Hepatocyte (in vitro differentiated cells): ENCODE measurements around the gene FUBP3.

Experiments used
- CTCF ChIP-seq: fragments of 200-600 bp; sonication (generic); IDR thresholded peaks from 2 replicates; pipeline ENCODE4 v1.5.1; 2016; ENCODE audit warnings: antibody characterized with exemption, mild to moderate bottlenecking; ENCODE audit not compliant: poor library complexity
- EZH2 ChIP-seq: fragments of 200-600 bp; sonication (generic); IDR thresholded peaks from 2 replicates; pipeline ENCODE4 v1.6.1; 2016; ENCODE audit warnings: antibody characterized with exemption, mild to moderate bottlenecking, borderline replicate concordance

GRCh38 chr9:130639124-130639765 is 59.9 kb downstream of the FUBP3 start:
- no peak for TF ChIP-seq CTCF
- no peak for TF ChIP-seq EZH2
